ENCODE data around the gene NAA15. TPM values are rescaled to one million over a fixed set of nuclear protein-coding genes. Genes with fewer than 3 reads are reported as not detected.
"Not testable (repeated sequence)": the region's sequence is repeated elsewhere in the genome, so short reads cannot be mapped to it uniquely, and the experiment has no call there.

Gene NAA15
- total RNA-seq, 1 donor: 46.5 TPM

DNA sequence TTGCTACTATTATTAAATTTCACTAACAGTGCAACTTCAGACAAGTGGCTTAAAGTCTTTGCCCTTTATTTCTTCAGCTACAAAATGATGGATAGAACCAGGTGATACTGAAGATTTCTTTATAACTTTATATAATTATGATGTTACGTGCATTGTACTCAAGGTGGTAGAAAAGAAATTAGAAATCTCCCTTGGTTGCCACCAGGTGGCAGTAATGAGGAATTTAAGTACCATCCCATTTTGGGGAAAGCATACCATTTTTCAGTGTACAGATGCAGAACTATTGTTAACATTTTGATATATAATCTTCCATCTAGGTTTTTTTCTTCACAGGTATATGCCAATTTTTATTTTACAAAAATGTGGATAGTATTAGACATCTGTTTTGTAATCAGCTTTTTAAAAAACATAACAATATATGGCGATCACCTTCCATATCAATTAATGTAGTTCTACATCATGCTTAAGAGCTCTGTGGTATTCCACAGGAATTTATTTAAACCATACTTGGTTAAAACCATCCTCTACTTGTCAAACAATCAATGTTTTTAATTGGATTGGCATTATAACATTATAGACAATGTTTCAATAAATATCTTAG, 114.9 kb downstream of the NAA15 start:
- TF ChIP-seq, protein P1, sequence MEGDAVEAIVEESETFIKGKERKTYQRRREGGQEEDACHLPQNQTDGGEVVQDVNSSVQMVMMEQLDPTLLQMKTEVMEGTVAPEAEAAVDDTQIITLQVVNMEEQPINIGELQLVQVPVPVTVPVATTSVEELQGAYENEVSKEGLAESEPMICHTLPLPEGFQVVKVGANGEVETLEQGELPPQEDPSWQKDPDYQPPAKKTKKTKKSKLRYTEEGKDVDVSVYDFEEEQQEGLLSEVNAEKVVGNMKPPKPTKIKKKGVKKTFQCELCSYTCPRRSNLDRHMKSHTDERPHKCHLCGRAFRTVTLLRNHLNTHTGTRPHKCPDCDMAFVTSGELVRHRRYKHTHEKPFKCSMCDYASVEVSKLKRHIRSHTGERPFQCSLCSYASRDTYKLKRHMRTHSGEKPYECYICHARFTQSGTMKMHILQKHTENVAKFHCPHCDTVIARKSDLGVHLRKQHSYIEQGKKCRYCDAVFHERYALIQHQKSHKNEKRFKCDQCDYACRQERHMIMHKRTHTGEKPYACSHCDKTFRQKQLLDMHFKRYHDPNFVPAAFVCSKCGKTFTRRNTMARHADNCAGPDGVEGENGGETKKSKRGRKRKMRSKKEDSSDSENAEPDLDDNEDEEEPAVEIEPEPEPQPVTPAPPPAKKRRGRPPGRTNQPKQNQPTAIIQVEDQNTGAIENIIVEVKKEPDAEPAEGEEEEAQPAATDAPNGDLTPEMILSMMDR (IDR thresholded peaks at IDR 0.05; ENCODE audit: insufficient read depth, low read length): peak; percentile 65
- peak; percentile 81 for DNase-seq (ENCODE audit: low read depth)
- H3K4me3 ChIP-seq (ENCODE audit: low read depth, low read length): no peak overlapping the region

DNA sequence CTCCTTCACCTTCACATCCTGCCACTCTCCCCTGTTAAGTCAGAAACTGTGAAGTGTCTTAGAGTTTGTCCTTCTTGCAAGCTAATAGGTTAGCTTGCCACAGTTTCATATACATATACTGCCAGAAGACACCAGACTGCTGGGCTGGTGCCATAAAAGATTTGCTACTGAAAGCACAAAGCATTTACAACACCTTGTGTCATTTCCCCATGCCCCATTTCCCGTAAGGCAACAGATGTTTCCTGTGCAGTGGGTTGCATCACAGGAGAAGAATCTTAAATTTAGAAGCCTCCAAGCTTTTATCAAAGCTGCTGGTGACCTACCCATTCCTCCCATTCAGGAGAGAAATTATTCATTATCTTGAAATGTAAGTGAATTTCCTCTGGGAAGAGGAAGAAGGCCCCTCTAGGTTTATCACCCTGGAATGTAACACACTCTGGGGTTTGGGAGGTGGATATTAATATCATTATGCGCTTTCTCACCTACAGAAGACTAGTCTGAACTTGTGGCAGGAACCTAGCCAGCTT, 118.1 kb downstream of the NAA15 start:
- TF ChIP-seq, protein P1 (IDR thresholded peaks at IDR 0.05; ENCODE audit: insufficient read depth, low read length): no peak
- DNase-seq (ENCODE audit: low read depth): peak; percentile 87
- H3K4me3 ChIP-seq (ENCODE audit: low read depth, low read length): no peak overlapping the region

DNA sequence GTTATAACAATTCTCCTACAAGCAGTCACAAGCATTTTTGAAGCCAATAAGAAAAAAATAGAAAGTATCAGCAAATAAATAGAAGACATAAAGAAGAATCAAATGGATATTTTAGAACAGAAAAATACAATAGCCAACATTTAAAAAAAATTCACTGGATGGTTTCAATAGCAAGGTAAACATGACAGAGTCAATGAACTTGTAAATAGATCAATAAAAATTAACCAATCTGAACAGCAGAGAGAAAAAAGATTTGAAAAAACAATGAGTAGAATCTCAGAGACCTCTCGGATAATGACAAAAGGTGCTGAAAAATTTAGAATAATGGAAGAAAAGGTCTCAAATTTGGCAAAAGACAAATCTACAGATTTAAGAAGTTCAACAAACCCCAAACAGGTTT, 119.3 kb downstream of the NAA15 start:
- no peak overlapping the region for H3K4me3 ChIP-seq (ENCODE audit: low read depth, low read length)
- DNase-seq (ENCODE audit: low read depth): no peak

DNA sequence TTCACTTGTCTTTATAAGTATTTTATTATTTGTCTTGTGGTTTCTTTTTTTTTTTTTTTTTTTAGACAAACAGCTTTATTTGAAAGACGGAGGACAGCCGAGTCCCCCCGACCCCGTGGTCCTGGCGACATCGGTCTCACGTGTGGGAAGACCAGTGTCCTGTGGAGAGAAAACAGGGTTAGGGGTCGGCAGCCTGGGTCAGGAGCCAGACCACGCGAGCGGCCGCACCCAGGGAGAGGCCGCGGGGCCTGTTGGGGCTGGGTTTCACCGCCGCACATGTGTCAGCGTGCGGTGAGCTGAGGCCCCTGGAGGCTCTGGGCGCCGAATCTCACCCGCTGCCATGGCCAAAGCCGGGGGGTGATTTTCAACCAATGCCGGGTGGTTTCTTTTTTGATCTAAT, 134.8 kb downstream of the NAA15 start:
- H3K4me3 ChIP-seq (ENCODE audit: low read depth, low read length): no peak overlapping the region
- TF ChIP-seq, protein P1 (IDR thresholded peaks at IDR 0.05; ENCODE audit: insufficient read depth, low read length): no peak
- DNase-seq (ENCODE audit: low read depth): no peak

More for the DNA sequence above, 119.3 kb downstream of the NAA15 start:
- TF ChIP-seq, protein P1 (IDR thresholded peaks at IDR 0.05; ENCODE audit: insufficient read depth, low read length): no peak

DNA sequence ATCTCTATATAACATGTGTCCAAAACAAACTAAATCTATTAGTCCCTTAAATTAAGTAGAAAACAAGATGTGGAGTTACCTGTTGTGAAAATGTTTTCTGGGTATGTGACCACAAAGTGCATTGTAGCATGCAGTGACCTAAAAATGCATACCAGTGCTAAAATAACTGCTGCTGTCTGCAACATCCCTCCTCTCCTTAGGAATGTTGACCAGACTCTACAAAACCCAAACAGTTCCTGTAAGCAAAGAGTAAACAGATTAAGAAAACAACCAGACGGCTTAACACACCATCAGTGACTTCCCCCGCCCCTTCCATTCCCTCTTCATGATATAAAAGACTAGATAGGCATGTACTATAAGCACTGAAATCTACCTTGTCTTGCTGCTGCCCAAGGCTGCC, 136.8 kb downstream of the NAA15 start:
- no peak overlapping the region for H3K4me3 ChIP-seq (ENCODE audit: low read depth, low read length)
- TF ChIP-seq, protein P1 (IDR thresholded peaks at IDR 0.05; ENCODE audit: insufficient read depth, low read length): no peak
- DNase-seq (ENCODE audit: low read depth): no peak

DNA sequence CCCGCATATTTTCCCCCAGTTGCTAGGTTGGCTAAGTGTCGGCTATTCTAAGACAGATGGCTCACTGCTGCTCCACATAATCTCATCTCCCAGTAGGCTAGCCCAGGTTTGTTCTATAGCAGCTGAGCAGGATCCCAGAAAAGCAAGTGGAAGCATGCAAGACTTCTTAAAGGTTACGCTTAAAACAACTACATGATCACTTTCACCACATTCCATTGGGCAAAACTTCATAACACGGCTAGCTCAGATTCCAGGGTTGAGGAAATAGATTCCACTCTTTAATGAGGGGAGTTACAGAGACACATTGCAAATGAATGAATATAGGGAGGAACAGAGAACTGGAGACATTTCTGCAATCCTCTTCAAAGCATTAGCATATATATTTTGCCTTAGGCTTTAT, 139.7 kb downstream of the NAA15 start:
- no peak for DNase-seq (ENCODE audit: low read depth)
- no peak overlapping the region for H3K4me3 ChIP-seq (ENCODE audit: low read depth, low read length)
- TF ChIP-seq, protein P1 (IDR thresholded peaks at IDR 0.05; ENCODE audit: insufficient read depth, low read length): no peak

DNA sequence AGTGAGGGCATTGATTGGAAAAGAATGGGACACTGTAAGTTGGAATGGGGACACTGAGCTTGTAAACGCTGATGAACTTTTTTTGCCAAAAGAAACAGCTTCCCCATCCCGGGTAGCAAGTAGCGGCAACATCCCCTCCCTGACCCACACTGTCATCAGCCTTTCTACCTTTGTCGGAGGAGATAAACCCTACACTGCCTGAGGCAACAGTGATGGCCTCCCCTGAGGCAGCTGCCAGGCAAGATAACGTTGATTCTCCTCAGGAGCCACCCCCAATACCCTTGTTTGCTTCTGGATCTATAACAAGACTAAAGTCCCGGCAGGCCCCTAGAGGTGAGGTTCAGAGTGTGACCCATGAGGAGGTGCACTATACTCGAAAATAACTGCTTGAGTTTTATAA, 142.4 kb downstream of the NAA15 start:
- no peak for DNase-seq (ENCODE audit: low read depth)
- H3K4me3 ChIP-seq (ENCODE audit: low read depth, low read length): no peak overlapping the region
- TF ChIP-seq, protein P1 (IDR thresholded peaks at IDR 0.05; ENCODE audit: insufficient read depth, low read length): no peak

DNA sequence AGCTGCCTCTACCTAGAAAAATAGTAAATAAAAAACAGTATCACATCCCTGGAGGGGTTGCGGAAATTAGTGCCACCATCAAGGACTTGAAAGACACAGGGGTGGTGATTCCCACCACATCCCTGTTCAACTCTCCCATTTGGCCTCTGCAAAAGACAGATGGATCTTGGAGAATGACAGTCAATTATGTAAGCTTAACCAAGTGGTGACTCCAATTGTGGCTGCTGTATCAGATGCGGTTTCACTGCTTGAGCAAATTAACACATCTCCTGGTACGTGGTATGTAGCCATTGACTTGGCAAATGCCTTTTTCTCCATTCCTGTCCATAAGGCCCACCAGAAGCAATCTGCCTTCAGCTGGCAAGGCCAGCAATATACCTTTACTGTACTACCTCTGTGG, 143.6 kb downstream of the NAA15 start:
- not testable (repeated sequence) for H3K4me3 ChIP-seq (ENCODE audit: low read depth, low read length); DNase-seq (ENCODE audit: low read depth)

DNA sequence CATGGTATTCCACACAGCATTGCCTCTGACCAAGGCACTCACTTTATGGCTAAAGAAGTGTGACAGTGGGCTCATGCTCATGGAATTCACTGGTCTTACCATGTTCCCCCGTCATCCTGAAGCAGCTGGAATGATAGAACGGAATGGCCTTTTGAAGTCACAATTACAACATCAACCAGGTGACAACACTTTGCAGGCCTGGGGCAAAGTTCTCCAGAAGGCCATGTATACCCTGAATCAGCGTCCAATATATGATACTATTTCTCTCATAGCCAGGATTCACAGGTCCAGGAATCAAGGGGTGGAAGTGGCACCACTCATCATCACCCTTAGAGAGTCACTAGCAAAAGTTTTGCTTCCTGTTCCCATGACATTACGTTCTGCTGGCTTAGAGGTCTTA, 145.8 kb downstream of the NAA15 start:
- not testable (repeated sequence) for DNase-seq (ENCODE audit: low read depth); H3K4me3 ChIP-seq (ENCODE audit: low read depth, low read length)
